Measurements from ENCODE around the gene GCLC. TPM values are rescaled to one million over a fixed set of nuclear protein-coding genes. Genes with fewer than 3 reads are reported as not detected.

The GCLC gene
- total RNA-seq, 1 donor from 2014 or later = 54.6 TPM

DNA sequence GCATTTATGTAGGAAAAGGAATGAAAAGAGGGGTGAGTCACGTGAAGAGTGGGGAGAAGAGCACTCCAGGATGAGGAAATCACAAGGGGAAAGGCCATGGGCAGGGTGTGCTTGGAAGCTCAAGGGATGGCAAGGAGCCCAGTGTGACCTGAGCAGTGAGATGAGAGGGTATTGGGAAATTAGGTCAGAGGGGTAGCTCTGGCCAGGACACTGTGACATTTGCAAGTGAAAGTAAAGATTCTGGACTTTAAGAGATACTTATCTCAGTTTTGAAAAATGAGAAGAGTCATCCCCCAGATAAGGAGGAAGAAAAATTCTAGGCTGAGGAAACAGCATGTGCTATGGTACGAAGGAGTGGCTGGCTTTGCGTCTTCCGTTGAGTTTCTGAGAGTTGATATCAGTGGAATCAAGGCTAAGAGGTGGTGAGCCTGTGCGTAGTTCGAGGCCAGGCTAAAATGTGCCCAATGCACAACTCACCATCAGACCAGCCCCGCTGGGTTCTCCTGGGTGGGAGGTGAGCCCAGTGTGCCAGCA is 79.9 kb downstream of the GCLC start:
- DNase-seq (ENCODE audit: extremely low spot score, unreplicated experiment) = no peak
- Mint-ChIP-seq H3K27me3 (no peaks in the 10 kb centered on the region), H3K36me3 (no peaks in the 10 kb centered on the region), H3K4me1 (ENCODE audit: unreplicated experiment) (peaks cover 9% of the 10 kb centered on the region), H3K9me3 (no peaks in the 10 kb centered on the region), H3K27ac (no peak overlapping the region), H3K4me3 (no peak overlapping the region)
- TF ChIP-seq, protein P1, sequence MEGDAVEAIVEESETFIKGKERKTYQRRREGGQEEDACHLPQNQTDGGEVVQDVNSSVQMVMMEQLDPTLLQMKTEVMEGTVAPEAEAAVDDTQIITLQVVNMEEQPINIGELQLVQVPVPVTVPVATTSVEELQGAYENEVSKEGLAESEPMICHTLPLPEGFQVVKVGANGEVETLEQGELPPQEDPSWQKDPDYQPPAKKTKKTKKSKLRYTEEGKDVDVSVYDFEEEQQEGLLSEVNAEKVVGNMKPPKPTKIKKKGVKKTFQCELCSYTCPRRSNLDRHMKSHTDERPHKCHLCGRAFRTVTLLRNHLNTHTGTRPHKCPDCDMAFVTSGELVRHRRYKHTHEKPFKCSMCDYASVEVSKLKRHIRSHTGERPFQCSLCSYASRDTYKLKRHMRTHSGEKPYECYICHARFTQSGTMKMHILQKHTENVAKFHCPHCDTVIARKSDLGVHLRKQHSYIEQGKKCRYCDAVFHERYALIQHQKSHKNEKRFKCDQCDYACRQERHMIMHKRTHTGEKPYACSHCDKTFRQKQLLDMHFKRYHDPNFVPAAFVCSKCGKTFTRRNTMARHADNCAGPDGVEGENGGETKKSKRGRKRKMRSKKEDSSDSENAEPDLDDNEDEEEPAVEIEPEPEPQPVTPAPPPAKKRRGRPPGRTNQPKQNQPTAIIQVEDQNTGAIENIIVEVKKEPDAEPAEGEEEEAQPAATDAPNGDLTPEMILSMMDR (conservative IDR thresholded peaks at IDR 0.05) = no peak

DNA sequence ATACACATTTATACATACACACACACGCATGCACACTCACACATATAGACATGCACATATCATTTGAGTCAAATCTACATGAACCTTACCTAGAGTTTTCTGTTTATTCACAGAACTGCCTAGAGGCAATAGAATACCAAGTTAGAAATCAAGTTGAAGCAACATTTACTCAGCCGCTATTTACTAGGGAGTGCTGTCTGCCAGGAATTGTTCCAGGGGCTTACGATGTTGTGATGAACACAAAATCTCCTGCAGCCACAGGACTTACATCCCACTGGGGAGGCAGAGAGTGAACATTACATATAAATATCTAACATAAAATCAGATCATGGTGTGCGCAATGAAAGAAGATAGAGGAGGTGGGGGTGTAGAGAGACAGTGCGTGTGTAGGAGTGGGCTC is 80.4 kb downstream of the GCLC start:
- TF ChIP-seq, protein P1 (conservative IDR thresholded peaks at IDR 0.05) = no peak
- H3K4me3 Mint-ChIP-seq = no peak overlapping the region
- no peaks in the 10 kb centered on the region for H3K27me3 Mint-ChIP-seq

DNA sequence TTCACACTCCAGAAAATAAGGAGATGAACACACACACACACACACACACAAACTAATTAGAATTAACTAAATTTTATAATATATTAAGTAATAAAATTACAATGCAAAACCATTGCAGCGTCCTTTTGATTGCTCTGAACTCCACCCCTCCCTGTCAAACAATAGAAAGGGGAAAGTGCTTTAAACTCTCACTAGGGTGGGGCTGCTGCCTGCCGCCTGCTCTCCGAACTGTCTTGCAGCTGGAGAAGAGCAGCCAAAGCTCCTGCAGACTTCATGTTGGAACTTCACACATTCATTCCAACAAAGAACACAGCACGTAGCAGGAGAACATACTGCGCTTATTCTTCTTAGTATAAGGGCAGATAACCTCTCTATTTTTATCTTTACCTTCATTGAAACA is 83.2 kb downstream of the GCLC start:
- no peaks in the 10 kb centered on the region for H3K36me3 Mint-ChIP-seq
- DNase-seq (ENCODE audit: extremely low spot score, unreplicated experiment) = no peak
- TF ChIP-seq, protein P1 (conservative IDR thresholded peaks at IDR 0.05) = no peak
- peaks cover 9% of the 10 kb centered on the region for H3K4me1 Mint-ChIP-seq (ENCODE audit: unreplicated experiment)
- no peak overlapping the region for H3K27ac Mint-ChIP-seq
- no peaks in the 10 kb centered on the region for H3K27me3 Mint-ChIP-seq
- H3K9me3 Mint-ChIP-seq = no peaks in the 10 kb centered on the region
- H3K4me3 Mint-ChIP-seq = no peak overlapping the region

More for the DNA sequence above, 80.4 kb downstream of the GCLC start:
- H3K27ac Mint-ChIP-seq = no peak overlapping the region
- peaks cover 9% of the 10 kb centered on the region for H3K4me1 Mint-ChIP-seq (ENCODE audit: unreplicated experiment)
- no peaks in the 10 kb centered on the region for H3K36me3 Mint-ChIP-seq
- H3K9me3 Mint-ChIP-seq = no peaks in the 10 kb centered on the region
- no peak for DNase-seq (ENCODE audit: extremely low spot score, unreplicated experiment)

DNA sequence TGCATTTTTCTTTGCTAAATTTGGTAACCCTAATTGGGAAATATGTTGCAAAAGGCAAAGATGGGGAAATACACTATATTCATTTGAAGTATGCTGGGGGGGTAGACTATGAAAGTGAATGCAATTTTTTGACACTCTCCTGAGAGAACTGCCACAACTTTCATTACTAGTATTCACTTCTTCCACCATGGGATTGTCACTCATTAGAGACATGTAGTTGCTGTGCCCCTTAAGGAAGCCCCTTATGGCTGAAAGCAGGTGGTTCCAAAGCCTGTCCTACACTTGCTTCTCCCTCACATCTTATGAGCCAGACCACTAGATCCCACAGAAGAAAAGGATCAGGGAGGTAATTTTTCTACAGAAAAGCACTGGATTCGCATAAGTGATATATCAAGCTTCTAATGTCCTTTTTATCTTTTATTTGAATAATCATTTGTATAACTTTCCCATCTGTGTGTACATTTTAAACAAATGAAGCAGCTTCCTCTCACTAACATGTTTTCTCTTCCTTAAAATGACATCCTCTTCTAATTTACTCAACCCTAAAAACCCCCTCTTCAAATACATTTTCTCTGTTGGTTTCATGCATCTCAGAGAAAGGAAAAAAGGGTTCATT is 83.8 kb downstream of the GCLC start:
- H3K9me3 Mint-ChIP-seq = no peaks in the 10 kb centered on the region

DNA sequence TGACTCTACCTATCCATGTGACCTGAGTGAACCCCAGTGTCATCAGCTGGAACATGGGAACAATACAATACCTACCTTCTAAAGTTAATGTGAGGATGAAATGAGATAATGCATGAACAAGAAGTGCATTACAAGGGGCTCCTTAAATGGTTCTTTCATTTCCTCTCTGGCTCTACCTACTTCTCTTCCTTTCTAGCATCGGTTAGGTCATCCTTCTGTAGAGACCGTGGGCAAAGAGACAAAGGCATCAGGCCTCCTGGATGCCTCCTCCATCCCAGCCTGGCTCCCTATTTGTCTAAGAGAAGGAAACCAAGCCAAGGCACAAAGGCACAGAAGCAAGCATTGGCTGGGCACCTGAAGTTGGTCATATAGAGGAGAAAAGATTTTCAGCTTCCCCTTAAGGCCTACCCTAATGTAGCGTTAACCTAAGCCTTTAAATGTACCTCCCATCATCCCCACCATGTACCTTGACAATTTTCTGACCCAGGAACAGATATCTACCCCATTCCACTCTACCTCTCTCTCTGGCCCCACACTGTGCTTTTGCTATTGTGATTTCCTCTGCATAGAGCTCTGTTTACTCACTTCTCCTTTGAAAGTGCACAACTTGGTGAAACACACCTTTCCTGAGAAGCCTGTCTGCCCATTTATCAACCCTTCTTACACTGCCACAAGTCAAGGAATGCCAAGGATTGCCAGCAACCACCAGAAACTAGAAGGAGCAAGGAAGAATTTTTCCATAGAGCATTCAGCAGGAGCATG is 86.6 kb downstream of the GCLC start:
- H3K27ac Mint-ChIP-seq = no peak overlapping the region
- no peak for DNase-seq (ENCODE audit: extremely low spot score, unreplicated experiment)
- peaks cover 9% of the 10 kb centered on the region for H3K9me3 Mint-ChIP-seq
- H3K4me1 Mint-ChIP-seq (ENCODE audit: unreplicated experiment) = no peaks in the 10 kb centered on the region
- TF ChIP-seq, protein P1 (conservative IDR thresholded peaks at IDR 0.05) = no peak
- H3K4me3 Mint-ChIP-seq = no peak overlapping the region
- H3K27me3 Mint-ChIP-seq = no peaks in the 10 kb centered on the region
- H3K36me3 Mint-ChIP-seq = no peaks in the 10 kb centered on the region

More for the DNA sequence above, 83.8 kb downstream of the GCLC start:
- H3K27me3 Mint-ChIP-seq = no peaks in the 10 kb centered on the region
- no peak overlapping the region for H3K27ac Mint-ChIP-seq
- no peak overlapping the region for H3K4me3 Mint-ChIP-seq
- peaks cover 8% of the 10 kb centered on the region for H3K4me1 Mint-ChIP-seq (ENCODE audit: unreplicated experiment)
- H3K36me3 Mint-ChIP-seq = no peaks in the 10 kb centered on the region
- no peak for DNase-seq (ENCODE audit: extremely low spot score, unreplicated experiment)
- TF ChIP-seq, protein P1 (conservative IDR thresholded peaks at IDR 0.05) = no peak
